HEK293T (cell line): ENCODE data around the gene VIPR2.

ENCODE experiments used
- ARNT ChIP-seq: fragments of 450-650 bp; IDR thresholded peaks from 2 replicates; pipeline ENCODE4 v1.6.1; 2017; ENCODE audit warnings: mild to moderate bottlenecking
- ELF4 ChIP-seq: fragments of 450-650 bp; IDR thresholded peaks from 2 replicates; pipeline ENCODE4 v1.6.1; 2017; ENCODE audit warnings: antibody characterized with exemption
- FOXK2 ChIP-seq: fragments of 450-650 bp; IDR thresholded peaks from 2 replicates; pipeline ENCODE4 v1.6.1; 2016; ENCODE audit warnings: mild to moderate bottlenecking
- FOXM1 ChIP-seq: fragments of 450-650 bp; IDR thresholded peaks from 2 replicates; pipeline ENCODE4 v1.6.1; 2017; ENCODE audit warnings: mild to moderate bottlenecking, borderline replicate concordance
- HDGF ChIP-seq: fragments of 450-650 bp; IDR thresholded peaks from 2 replicates; pipeline ENCODE4 v1.6.1; 2017; ENCODE audit warnings: antibody characterized with exemption, borderline replicate concordance
- L3MBTL2 ChIP-seq: fragments of 450-650 bp; conservative IDR thresholded peaks from 2 replicates; pipeline ENCODE4 v1.6.1; 2016; ENCODE audit warnings: mild to moderate bottlenecking
- SP1 ChIP-seq: fragments of 450-650 bp; IDR thresholded peaks from 2 replicates; pipeline ENCODE4 v1.6.1; 2017
- SUZ12 ChIP-seq: fragments of 450-650 bp; IDR thresholded peaks from 2 replicates; pipeline ENCODE4 v1.6.1; 2016; ENCODE audit warnings: mild to moderate bottlenecking
- TARDBP ChIP-seq: fragments of 450-650 bp; IDR thresholded peaks from 2 replicates; pipeline ENCODE4 v1.6.1; 2016
- ZNF384 ChIP-seq: fragments of 450-650 bp; IDR thresholded peaks from 2 replicates; pipeline ENCODE4 v1.6.1; 2016

DNA sequence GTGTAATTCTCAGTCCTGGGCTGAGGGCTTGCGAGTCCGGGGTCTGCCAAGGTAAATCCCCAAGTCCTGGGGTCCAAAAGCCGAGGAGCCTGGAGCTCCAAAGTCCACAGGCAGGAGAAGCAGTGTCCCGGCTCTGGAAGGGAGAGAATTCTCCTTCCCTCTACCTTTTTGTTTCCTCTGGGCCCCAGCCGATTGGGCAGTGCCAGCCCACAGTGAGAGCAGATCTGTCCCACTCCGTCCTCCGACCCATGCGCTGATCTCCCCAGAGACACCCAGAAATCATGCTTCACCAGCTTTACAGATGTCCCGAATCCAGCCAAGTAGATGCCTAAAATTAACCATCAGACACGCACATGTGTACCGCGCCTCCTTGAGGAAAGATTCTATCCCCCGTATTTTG, 8.1 kb upstream of the VIPR2 start:
- no peak for TF ChIP-seq FOXM1
- no peak for TF ChIP-seq ZNF384
- TF ChIP-seq SUZ12: no peak
- TF ChIP-seq HDGF: no peak
- no peak for TF ChIP-seq ARNT
- TF ChIP-seq ELF4: no peak
- TF ChIP-seq SP1: no peak
- TF ChIP-seq FOXK2: no peak
- TF ChIP-seq L3MBTL2: no peak
- no peak for TF ChIP-seq TARDBP
